ENCODE data around the gene CTSK.

Gene CTSK

GRCh38 chr1:150751443-150751842, 56.6 kb downstream of the CTSK start:
- DNase-seq: no peak

GRCh38 chr1:150749720-150750311, 58.2 kb downstream of the CTSK start:
- DNase-seq: no peak

- DNase-seq: no peak
These were observed 59.0 kb downstream of the CTSK start for GRCh38 chr1:150748878-150749719.
